HL-60 (cell line): ENCODE measurements around the gene ATP8A2.

Source experiments
- CTCF ChIP-seq: IDR thresholded peaks from one replicate; pipeline ENCODE4 v1.5.1; 2011; ENCODE audit warnings: low read length, control low read depth, inconsistent platforms; ENCODE audit not compliant: insufficient read depth
- POLR2AphosphoS5 ChIP-seq: IDR thresholded peaks from 2 replicates; pipeline ENCODE4 v1.6.1; 2012; ENCODE audit warnings: low read depth
- REST ChIP-seq: IDR thresholded peaks from 2 replicates; pipeline ENCODE4 v1.6.1; 2012; ENCODE audit warnings: low read depth; ENCODE audit not compliant: insufficient replicate concordance

- TF ChIP-seq CTCF (no peak), POLR2AphosphoS5 (no peak), REST (no peak)
Measured at GRCh38 chr13:25607096-25607495, 235.3 kb downstream of the ATP8A2 start.
